ENCODE data around the gene ZBTB20. TPM values are rescaled to one million over a fixed set of nuclear protein-coding genes. Genes with fewer than 3 reads are reported as not detected.

ZBTB20 gene
- polyA plus RNA-seq, 1 donor from 2014 or later, result 42.6 TPM

DNA sequence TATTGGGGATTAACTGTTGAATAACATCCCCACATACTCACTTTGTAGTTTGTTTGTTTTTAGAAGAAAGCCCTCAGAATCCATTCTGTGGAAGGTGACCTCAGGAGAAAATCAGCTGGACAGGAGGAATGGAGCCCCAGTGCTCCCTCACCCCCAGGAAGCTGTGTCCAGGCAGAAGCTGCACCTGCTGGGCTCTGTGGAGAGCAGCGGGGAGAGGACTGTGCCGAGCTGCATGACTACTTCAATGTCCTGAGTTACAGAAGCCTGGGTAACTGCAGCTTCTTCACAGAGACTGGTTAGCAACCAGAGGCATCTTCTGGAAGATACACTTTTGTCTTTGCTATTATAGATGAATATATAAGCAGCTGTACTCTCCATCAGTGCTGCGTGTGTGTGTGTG, 839.3 kb downstream of the ZBTB20 start:
- peak overlapping the region; percentile 13 to 97 (median 86) for H3K27ac Mint-ChIP-seq

DNA sequence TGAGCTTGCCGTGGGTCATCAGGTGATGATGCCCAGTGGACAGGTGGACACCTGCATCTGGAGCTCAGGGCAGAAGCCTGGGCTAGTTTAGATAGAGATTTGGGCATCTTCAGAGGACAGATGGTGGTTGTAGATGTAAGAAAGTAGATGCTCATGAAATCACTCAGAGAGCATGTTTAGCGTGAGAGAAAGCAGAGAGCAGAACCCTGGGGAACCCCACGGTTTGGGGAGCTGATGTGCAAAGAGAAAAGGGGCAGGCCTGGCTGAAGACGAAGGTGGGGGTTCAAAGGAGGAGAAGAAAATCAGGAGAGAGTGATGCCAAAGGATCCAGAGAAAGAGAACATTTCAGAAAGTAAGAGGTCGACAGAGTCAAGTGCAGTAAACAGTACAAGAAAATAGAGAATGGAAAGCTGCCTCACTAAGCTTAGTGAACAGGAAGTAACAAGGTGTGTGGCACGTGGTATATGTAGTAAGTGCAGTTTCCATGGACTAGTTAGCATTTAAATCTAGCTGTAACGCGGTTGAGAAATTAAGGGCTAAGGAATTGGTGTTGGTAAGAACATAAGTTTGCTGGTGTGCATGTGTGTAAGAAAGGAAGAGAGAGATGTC, 839.8 kb downstream of the ZBTB20 start:
- Mint-ChIP-seq H3K4me1 (peaks cover 30 to 40% (median 40%) of the 10 kb centered on the region in 3 donors), H3K9me3 (no peaks in the 10 kb centered on the region), H3K27me3 (no peaks in the 10 kb centered on the region), H3K4me3 (peak overlapping the region; percentile 36 to 93 (median 66)), H3K27ac (peak overlapping the region; percentile 13 to 97 (median 86)), H3K36me3 (peaks cover 5% of the 10 kb centered on the region)

More for the DNA sequence above, 839.3 kb downstream of the ZBTB20 start:
- H3K4me3 Mint-ChIP-seq, result peak overlapping the region; percentile 36 to 93 (median 76)
- peaks cover 30 to 40% (median 40%) of the 10 kb centered on the region in 3 donors for H3K4me1 Mint-ChIP-seq
- no peaks in the 10 kb centered on the region for H3K9me3 Mint-ChIP-seq
- H3K36me3 Mint-ChIP-seq, result peaks cover 5% of the 10 kb centered on the region
- no peaks in the 10 kb centered on the region for H3K27me3 Mint-ChIP-seq

DNA sequence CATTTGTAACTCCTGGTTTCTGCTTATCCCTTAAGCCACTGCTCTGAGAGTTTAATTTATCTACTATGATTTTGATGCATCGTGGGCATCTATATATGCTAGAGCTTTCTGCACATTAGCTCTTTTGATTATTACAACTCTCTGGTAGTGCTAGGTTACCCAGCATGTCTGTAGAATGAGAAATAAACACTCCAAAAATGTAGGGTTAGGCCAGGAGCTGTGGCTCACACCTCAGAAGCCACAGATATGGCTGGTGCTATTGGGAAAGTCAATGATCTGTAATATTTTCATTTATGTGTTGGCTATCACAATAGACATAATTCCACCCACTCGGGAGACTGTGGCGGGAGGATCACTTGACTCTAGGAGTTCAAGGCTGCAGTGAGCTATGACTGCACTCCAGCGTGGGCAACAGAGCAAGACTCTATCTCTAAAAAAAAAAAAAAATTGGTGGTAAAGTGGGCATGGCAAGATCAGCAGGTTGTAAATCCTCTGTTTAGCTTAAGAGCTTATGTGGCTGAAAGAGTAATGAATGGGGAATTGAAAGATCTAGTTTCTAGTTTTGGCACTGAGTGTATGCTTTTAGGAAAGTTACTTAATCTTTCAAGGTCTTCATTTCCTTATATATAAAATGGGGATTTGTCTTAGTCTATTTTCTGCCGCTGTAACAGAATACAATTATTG, 847.0 kb downstream of the ZBTB20 start:
- peaks cover 12 to 18% (median 16%) of the 10 kb centered on the region in 3 donors for H3K4me1 Mint-ChIP-seq
- H3K4me3 Mint-ChIP-seq, result peak overlapping the region in 1 of 4 donors; percentile 31
- H3K36me3 Mint-ChIP-seq, result no peaks in the 10 kb centered on the region
- no peaks in the 10 kb centered on the region for H3K27me3 Mint-ChIP-seq
- peak overlapping the region in 2 of 3 donors; percentile 37 to 81 for H3K27ac Mint-ChIP-seq
- H3K9me3 Mint-ChIP-seq, result no peaks in the 10 kb centered on the region

- Mint-ChIP-seq H3K27me3 (no peaks in the 10 kb centered on the region), H3K4me1 (peaks cover 12 to 19% (median 16%) of the 10 kb centered on the region in 3 donors), H3K27ac (peak overlapping the region in 2 of 3 donors; percentile 53 to 81), H3K36me3 (no peaks in the 10 kb centered on the region), H3K9me3 (no peaks in the 10 kb centered on the region), H3K4me3 (no peak overlapping the region)
Observed at GRCh38 chr3:114299421-114299820, 847.7 kb downstream of the ZBTB20 start.

GRCh38 chr3:114295946-114296345, 851.1 kb downstream of the ZBTB20 start:
- Mint-ChIP-seq H3K27me3 (no peaks in the 10 kb centered on the region), H3K4me3 (no peak overlapping the region), H3K4me1 (peaks cover 24 to 31% (median 29%) of the 10 kb centered on the region in 3 donors), H3K27ac (no peak overlapping the region), H3K36me3 (no peaks in the 10 kb centered on the region), H3K9me3 (no peaks in the 10 kb centered on the region)

GRCh38 chr3:114294940-114295480, 852.1 kb downstream of the ZBTB20 start:
- no peaks in the 10 kb centered on the region for H3K27me3 Mint-ChIP-seq
- H3K27ac Mint-ChIP-seq, result peak overlapping the region in 1 of 3 donors; percentile 87
- no peaks in the 10 kb centered on the region for H3K36me3 Mint-ChIP-seq
- H3K4me1 Mint-ChIP-seq, result peaks cover 24 to 28% (median 25%) of the 10 kb centered on the region in 3 donors
- no peaks in the 10 kb centered on the region for H3K9me3 Mint-ChIP-seq
- H3K4me3 Mint-ChIP-seq, result no peak overlapping the region

- Mint-ChIP-seq H3K9me3 (no peaks in the 10 kb centered on the region), H3K27me3 (no peaks in the 10 kb centered on the region), H3K27ac (peak within 1 kb of the TSS; percentile 39 to 99 (median 95)), H3K4me3 (peak within 1 kb of the TSS in 1 of 4 donors; percentile 7), H3K36me3 (no peaks in the 10 kb centered on the region), H3K4me1 (peaks cover 17 to 26% (median 20%) of the 10 kb centered on the region in 3 donors)
Observed at GRCh38 chr3:114293838-114294535, 853.1 kb downstream of the ZBTB20 start, which contains the start of gene TIGIT. TIGIT (plus strand) TSS chr3:114294028; CDS start chr3:114294062, 34 bp downstream.

- Mint-ChIP-seq H3K4me3 (peak overlapping the region; percentile 67 to 91 (median 81)), H3K27ac (peak overlapping the region; percentile 95 to 99 (median 98)), H3K27me3 (no peaks in the 10 kb centered on the region), H3K9me3 (no peaks in the 10 kb centered on the region), H3K4me1 (peaks cover 19 to 36% (median 22%) of the 10 kb centered on the region in 3 donors), H3K36me3 (no peaks in the 10 kb centered on the region)
Observed at GRCh38 chr3:114290911-114291901, 855.9 kb downstream of the ZBTB20 start.

DNA sequence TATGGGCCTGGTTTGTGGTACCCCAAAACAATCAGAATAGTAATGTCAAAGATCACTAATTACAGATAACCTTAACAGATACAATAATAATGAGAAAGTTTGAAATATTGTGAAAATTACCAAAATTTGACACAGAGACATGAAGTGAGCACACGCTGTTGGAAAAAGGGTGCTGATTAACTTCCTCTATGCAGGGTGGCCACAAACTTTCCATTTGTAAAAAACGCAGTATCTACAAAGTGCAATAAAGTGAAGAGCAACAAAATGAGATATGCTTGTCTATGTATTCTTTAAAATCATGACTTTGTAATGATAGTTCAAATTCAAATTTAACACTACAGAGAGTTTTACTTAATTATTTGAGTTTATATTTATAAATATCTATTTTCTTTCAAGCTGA, 860.8 kb downstream of the ZBTB20 start:
- peak overlapping the region in 2 of 3 donors; percentile 65 to 81 for H3K27ac Mint-ChIP-seq
- H3K36me3 Mint-ChIP-seq, result no peaks in the 10 kb centered on the region
- H3K9me3 Mint-ChIP-seq, result no peaks in the 10 kb centered on the region
- H3K4me1 Mint-ChIP-seq, result peaks cover 14 to 23% (median 18%) of the 10 kb centered on the region in 3 donors
- H3K4me3 Mint-ChIP-seq, result peak overlapping the region; percentile 10 to 86 (median 76)
- no peaks in the 10 kb centered on the region for H3K27me3 Mint-ChIP-seq

- Mint-ChIP-seq H3K36me3 (no peaks in the 10 kb centered on the region), H3K9me3 (no peaks in the 10 kb centered on the region), H3K27ac (peak overlapping the region in 2 of 3 donors; percentile 65 to 81), H3K4me1 (peaks cover 10 to 18% (median 13%) of the 10 kb centered on the region in 3 donors), H3K4me3 (peak overlapping the region; percentile 10 to 86 (median 76)), H3K27me3 (no peaks in the 10 kb centered on the region)
Observed at GRCh38 chr3:114285648-114286230, 861.3 kb downstream of the ZBTB20 start.

- Mint-ChIP-seq H3K27ac (no peak overlapping the region), H3K9me3 (no peaks in the 10 kb centered on the region), H3K27me3 (no peaks in the 10 kb centered on the region)
Observed at GRCh38 chr3:114284644-114285043, 862.4 kb downstream of the ZBTB20 start.

More at GRCh38 chr3:114284644-114285043, 862.4 kb downstream of the ZBTB20 start:
- Mint-ChIP-seq H3K4me1 (peaks cover 9 to 17% (median 10%) of the 10 kb centered on the region in 3 donors), H3K36me3 (no peaks in the 10 kb centered on the region), H3K4me3 (no peak overlapping the region)

Data from IgD-negative memory B cell (primary cell).